Measurements from ENCODE around the gene SOS1.

GRCh38 chr2:39138837-39139211 is 18.0 kb upstream of the SOS1 start:
- no peak for TF ChIP-seq ZNF274 (IDR thresholded peaks at IDR 0.05; ENCODE audit: low read depth, low read length)
- no peak for TF ChIP-seq YY1 (IDR thresholded peaks at IDR 0.05; ENCODE audit: insufficient read depth, insufficient read length)
